EH (cell line): ENCODE results near the gene LASP1NB.
A peak's percentile ranks its signal among the peaks of the same experiment; 100 is the strongest.

Experiments used
- DNase-seq: peaks from one replicate; pipeline ENCODE4 v3.0.0-alpha.2; 2015; ENCODE audit warnings: low read depth

LASP1NB gene

DNA sequence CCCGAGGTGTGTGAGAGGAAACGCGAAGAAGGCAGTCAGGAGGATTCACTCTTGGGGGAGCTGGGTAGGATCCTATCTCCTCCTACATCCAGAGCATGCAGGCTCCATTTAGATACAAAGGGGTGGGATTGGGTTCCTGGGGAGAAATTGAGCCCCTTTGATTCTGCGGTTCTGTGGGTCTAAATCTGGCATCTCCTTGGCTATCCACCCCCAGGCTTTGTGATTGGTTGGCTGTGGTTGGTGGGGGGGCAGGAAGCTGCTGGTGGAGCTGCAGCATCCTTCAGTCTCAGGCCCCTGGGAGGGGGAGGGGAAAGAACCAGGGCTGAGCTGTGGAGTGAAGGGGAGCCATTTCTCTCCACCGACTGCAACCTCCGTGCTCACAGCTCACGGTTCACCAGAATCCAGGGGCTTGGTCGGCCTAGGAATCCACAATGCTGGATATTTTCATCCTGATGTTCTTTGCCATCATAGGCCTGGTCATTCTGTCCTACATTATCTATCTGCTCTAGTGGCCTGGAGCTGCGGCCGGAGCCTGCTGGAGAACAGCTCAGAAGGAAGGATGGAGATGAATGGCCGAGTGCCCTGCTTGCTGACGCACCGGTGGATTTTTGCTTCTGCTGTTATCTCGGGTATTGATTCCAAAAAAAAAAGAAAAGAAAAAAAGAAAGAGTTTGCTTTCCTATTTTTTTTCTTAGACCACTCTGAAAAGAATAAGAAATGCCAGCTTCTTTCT is at the start of gene LASP1NB:
Gene LASP1NB, plus strand, starts transcription at position 352 of the 733 bp plus-strand sequence.
- peak; percentile 57 for DNase-seq

DNA sequence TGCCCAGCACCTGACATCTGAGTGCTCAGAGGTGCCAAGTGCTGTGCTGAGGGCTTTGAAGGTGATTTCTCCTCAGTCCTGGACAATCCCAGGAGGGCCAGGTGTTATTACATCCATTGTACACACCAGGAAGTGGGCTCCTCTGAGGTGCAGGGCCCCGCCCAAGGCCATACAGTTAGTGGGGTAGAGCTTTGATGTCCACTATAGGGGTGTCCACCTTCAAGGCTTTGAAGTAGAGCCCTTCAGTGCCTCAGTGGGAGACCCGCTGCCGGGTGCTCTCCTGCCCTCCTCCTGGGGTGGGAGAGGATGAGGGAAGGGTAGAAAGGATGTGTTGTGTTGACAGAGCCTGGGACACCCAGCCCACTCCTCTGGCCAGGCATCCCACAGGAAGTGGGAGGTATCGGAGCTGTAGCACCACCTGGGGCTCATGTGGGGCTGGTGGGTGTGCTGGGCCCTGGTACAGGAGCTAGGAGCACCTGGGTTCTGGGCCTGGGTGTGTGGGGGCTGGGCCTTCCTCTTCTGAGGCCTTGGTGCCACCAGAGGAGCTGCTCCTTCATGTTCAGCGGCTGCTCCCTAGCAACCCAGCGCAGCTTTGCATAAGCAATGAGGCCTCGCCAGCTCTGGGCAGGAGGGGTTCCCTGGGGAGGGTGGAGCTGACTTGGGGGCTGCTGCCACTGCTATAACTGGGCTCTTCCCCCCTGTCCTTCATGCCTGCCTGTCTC is 48.1 kb upstream of the LASP1NB start:
- DNase-seq, result no peak

DNA sequence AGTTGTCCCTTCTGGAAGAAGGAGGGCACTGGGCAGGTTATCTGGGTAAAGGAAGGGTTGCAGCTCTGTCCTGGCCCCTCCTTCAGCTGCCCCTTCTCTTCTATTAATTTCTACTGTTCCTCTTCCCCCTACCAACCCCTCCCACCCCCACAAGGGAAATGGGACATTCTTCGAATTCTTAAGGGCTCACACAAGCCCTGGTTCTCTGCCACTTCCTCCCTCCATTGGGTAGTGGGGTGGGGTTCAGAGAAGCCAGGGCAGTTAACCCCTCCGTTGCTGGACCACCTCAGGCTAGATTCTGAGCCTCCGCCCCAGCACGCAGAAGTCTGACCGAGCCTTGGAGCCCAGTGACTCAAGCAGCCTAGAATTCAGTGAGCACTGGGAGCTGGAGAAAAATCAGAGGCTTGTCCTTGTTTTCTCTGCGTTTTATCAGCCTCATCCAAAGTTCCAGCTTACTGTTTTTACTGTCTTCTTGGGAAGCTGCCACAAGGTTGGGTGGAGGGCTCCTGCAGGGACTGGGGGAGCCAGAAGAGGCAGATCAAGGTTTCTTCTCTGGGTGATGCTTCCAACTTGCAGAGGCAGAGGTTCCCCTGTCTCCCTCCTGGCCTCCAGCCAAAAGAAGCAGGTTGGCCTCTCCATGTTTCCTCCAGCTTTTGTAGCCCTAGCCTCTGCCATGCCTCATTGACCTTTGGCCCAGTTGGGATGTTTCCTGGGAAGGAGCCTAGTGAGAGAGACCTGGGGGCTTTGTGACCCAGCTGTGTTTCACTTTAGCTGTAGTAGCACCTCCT is 45.3 kb upstream of the LASP1NB start:
- DNase-seq, result peak; percentile 95

DNA sequence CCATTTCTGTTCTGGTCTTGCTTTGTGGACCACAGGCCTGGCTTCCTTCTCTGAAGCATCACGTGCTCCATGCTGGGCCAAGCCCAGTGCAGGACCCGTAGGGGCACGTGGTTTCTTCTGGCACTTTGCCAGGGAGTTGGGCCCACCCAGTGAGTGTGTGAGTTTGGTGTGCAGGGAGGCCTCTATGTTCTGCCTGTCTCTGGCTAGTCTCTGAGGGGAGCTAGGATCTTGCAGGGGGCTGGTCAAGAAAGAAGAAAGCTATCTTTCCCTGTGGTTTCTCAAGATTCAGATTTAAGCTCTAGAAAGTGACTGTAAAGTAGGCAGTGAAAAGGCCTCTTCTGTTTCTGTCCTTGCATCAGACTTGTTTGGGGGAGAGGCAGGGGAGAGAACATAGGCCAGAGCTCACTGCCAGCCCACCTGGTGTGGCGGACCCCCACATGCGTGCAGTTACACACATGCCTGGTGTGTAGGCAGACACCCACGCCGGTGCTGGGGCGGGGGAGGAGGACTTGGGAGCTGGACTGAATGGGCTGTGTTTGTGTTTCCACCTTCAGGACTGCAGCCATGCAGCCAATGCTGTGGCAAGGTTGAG is 43.7 kb upstream of the LASP1NB start:
- peak; percentile 42 for DNase-seq

DNA sequence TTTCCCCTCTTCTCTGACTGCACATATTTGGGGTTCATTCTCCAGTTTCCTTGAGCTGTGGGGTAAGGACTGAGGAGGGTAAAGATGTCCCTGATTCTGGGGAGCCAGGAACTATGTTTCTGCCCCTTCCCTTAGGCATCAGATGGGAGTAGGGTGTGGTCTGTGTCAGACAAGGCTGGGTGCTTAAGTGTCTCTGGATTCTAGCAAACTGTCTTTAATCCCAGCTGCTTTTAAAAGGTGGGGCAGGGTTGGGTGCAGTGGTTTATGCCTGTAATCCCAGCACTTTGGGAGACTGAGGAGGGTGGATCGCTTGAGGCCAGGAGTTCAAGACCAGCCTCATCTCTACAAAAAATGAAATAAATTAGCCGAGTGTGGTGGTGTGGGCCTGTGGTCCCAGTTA is 42.5 kb upstream of the LASP1NB start:
- no peak for DNase-seq

DNA sequence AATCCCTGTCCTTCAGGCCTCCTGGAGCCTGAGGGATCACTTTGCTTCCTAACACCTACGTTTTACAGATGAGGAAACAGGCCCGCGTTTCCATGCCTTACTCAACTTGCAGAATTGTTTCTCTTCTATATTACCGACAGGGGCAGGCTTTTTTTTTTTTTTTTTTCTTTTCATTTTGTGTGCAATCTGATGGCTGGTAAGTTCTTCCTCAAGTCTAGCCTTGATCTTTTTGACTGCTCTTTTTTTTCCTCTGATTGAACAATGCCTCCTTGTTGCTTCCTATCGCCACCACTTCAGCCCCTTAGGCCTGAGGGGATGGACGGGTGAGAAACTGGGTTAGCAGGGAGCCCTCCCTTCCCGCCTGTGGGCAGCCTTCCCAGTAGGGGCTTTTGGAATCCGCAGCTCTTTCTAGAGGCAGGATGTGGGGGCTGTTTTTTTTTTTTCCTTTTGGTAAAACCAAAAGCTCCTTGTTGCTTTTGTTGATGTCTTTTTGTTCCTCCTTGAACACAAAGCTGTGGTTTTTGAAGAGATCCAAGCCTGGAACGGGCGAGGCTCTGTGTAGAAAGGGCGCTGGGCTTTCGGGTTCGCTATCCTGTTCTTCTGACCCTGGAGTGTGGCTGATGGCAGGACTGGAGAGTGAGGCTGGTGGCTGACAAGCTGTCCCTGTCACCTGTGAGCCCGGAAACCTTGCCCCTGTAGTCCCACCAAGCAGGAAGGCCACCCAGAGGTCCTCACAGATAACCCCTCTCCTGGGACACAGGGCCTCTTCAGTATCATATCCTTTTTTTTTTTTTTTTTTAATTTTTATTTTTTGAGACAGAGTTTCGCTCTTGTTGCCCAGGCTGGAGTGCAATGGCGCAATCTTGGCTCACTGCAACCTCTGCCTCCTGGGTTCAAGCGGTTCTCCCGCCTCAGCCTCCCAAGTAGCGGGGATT is 41.6 kb upstream of the LASP1NB start:
- no peak for DNase-seq

DNA sequence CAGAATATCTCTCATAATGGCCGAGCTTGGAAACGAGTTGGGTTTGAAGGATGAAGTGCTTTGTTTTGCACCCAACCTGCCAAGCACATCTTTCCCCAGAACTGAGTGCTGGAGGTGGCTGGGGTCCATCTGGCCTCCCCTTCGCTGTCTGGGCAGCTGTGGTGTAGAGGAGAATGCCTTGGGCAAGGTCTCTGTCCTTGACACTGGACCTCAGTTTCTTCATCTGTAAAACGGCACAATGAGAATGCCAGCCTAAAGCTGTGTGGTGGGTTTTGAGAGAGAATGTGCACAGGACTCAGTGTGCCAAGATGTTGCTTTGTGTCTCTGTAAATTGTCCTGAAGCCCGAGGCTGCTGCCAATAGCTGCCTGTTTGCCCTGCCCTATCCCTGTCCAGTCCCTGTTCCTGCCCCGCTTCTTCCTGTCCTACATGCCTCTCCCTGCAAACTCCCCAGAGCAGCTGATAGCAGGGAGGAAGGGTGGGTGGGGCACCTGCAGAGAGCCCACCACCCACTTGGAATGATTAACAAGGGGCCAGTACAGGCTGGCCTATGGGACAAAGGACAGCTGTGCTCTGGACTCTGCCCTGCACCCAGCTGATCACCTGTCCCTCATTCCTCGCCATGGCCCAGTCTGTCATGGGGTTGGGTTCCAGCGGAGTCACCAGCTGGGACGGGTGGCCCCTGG is 40.2 kb upstream of the LASP1NB start:
- no peak for DNase-seq

DNA sequence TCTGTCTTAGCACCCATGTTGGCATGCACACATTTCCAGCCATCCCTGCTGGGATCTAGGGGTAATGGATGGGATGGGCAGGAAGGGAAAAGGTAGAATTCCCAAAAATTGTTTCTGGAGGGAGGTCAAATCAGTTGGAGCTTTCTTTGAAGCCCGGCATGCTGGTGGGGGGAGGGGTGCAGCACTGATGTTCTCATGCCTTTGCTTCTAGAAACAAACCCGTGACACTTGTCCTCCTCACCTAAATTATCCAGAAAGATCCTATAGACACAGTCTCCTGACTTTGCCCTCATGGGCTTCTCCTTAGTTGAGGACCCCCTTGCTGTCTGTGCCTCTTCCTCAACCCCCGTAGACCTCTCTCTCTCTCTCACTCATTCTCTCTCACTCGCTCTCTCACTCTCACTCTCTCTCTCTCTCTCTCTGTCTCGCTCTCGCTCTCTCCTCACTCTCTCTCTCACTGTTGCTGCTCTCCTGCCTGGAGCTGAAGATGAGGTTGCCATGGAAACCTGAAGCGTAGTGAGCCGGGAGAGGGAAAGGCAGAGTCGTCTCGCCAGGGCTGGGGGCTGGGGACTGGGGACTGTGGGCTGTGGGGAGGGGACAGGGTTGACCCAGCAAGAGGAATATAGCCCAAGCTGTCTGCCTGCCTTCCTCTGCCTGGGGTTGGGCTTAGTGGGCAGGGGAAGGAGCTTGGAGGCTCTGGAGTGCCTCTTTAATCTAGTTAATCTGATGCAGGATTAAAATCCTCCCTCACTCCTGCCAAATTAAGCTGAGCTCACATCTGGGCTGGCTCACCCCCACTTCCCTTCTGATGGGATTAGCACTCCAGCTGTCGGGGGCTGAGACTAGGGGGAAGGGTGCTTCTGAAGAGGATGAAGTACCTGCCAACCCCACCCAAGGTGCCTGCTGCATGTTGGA is 39.4 kb upstream of the LASP1NB start:
- no peak for DNase-seq

DNA sequence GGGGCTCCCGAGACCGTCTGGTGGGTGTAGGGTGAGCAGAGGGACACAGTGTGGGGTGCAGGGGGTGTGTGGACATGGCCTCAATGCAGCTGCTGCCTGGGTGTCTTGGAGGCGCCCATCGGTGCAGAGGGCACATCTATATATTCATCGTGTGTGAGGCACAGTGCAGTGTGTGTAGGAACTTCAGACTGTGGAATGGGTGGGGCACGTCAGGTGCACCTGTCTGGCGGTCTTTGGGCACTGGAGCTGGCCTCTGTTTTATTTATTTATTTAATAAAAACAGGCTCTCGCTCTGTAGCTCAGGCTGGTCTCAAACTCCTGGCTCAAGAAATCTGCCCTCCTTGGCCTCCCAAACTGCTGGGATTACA is 38.8 kb upstream of the LASP1NB start:
- no peak for DNase-seq

DNA sequence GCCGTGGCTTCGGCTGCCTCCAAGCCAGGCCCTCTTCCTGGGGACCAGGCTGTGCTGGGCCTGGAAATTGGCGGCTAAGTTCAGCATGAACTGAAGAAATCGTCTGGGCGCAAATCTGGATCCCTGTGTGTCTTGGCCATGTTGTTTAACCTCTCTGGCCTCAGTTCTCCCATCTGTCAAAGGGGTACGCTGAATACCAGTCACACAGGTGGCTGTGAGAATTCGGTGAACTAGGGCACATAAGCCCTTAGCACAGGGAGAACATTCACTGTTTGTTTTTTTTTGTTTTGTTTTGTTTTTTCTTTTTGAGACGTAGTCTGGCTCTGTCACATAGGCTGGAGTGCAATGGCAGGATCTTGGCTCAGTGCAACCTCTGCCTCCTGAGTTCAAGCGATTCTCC is 36.6 kb upstream of the LASP1NB start:
- DNase-seq, result no peak

DNA sequence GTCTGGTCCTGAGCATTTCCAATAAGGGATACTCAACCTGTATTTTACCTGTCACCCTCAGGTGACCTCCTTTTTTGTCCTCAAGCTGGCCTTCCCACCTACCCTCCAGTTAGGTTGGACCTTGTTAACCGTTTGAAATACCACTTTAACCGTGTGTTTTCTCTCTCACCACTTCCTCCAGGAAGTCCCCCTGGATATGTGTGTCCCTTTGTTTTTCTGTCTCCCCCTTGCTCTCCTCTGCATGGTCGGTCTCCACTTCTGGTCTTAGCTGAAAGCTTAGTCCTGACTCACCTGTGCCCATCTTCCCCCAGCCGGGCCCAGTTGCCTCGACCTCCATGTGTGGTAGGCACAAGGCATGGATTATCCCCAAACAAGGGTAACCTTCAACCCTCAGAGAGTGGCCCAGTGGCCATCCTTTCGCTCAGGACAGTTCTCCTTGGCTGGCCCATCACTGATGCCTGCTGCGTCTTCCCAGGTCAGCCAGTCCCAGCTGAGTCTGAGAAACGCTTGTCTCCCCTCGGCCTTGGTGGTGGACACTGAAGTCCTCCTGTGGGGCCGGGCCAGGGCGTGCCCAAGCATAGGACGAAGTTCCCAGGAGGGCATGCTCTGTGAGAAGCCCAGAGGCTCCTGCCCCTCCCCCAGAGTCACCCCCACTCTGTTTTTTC is 35.5 kb upstream of the LASP1NB start:
- DNase-seq, result no peak

DNA sequence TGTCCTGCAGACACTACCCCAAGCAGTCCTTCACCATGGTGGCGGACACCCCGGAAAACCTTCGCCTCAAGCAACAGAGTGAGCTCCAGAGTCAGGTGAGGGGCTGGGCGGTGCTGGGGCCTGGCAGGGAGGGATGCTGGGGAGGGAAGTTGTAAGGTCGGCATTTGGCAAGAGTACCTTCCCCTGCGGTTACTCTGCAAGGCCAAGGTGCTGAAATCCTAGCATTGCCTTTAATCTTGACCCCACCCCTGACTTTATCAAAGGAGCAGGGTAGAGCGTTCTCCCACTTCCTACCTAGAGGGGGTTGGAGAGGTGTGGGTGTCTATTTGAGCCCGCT is 35.0 kb upstream of the LASP1NB start:
- DNase-seq, result no peak

DNA sequence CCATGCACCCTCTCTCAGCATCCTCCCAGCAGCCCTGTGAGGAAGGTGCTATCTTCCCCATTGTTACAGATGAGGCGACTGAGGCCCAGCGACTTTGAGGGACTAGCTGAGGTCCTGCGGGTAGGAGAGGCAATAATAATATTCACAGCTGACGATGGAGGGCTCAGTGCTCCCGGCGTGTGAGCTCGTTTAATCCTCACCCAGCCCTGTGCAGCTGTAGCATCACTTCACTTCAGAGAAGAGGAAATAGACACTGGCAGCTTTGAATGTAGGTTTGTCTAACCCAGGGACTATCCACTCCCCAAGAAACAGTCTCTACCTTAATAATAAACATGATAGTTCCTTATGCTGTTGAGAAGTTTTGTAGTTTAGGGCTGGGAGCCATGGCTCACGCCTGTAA is 34.0 kb upstream of the LASP1NB start:
- DNase-seq, result no peak

DNA sequence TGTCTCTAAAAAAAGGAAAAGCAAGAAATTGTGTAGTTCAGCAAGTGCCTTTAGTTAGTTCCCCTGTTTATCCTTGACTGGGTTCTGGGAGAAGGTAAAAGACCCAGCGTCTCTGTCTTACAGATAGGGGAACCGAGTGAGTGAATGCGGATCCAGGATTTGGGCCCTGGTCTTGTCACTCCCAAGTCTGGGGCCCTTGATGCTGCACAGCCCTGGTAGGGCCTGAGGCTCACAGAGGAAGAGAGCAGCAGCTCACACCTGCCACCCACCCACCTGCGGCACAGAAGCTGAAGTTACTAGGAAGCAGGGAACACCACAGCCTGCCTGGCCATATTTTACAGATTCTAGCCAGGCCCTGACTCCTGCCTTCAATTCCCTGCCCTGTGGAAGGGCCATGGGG is 33.3 kb upstream of the LASP1NB start:
- DNase-seq, result no peak

DNA sequence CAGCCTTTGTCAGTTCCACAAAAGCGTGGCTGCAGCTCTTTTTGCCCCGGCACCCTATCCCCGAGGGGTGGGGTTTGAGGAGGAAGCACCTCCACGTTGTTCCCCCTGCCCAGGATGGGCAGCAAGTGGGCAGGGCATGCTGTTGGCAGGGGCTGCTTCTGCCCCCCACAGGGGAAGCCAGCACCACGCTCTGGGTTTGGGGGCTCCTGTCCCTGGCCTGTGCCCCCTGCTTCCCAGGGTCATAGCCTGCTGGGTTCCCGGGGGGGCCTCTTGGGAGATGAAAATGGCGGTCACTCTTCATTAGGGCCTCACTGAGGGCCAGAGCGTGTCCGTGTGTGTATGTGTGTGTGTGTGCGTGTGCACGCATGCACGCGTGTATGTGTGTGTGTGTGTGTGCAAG is 32.8 kb upstream of the LASP1NB start:
- no peak for DNase-seq

DNA sequence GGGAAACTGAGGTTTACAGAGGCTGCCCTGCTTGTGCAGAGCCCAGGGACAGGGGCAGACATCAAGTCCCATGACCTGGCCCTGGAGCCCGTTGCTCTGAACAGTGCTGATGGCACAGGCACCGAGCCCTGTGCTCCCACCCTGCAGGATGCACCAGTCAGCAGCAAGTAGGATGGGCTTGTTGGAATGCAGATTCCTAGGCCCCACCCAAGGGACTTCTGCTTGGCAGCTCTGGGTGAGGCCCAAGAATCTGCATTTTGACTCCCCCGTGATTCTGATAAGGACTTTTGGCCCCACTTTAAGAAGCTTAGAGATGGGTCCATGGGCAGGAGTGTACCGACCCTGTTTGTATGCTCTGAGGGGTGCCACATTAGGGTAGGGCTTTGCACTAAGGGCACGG is 32.3 kb upstream of the LASP1NB start:
- no peak for DNase-seq

DNA sequence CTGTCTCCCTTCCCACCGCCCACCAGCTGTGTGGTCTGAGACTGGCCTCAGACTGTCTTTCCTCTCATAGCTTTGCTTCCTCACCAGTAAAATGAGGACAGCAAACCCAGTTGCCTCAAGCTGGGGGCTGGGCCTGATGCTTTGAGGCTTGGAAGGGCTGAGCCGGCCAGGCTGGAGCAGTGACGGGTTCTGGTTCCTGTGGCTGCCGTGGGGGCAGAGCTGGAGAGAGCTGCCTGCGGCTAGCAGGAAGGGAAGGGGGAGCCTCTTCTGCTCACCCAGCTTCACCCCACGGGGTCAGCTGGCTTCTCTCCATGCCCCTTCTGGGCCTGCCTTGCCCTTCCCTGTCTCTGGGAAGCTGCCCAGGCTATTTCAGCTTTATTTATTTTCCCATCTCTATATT is 31.8 kb upstream of the LASP1NB start:
- no peak for DNase-seq

DNA sequence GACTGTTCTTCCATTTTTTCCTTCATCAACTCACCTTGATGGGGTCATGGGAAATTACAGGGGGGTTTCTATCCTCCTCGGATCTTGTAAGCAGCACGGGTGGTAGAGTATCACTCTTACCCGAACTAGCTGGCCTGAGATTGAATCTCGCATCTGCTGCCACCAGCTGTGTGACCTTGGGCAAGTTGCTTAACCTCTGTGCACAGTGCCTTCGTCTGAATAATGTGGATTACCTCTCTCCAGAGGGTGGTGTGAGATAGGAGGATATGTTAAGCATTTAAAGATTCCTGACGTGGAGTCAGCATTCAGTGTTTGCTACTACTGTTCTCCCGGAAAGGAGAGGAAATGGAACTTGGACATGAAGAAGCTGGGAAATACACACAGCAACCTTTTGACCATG is 31.1 kb upstream of the LASP1NB start:
- DNase-seq, result no peak

DNA sequence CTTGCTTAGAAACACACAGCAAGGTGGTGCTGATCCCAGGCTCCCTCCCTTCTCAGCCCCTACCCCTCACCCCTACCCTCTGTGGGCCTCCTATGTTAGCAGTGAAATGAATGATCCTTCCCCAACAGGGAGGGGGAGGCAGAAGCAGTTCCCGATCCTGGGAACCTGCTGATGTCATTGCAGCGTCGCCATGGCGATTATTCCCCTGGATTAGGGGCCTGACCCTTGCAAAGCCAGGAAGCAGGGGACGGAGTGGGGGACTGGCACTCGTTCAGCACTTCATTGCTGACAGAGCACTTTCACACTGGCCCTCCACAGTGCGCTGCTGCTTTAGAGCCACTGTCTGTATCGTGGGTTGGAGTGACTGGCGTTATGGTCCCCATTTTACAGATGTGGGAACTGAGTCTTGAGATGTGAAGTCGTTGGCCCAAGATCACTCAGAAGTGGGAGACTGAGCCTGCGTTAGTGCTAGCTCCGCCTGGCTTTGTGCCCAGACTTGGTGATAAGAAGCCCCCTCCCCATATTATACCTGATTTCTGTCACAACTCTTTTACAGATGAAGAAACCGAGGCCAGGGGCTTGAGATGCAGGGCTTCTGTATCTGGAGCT is 29.0 kb upstream of the LASP1NB start:
- DNase-seq, result no peak
